ENCODE measurements around the gene TMC6. TPM values are rescaled to one million over a fixed set of nuclear protein-coding genes. Genes with fewer than 3 reads are reported as not detected.

TMC6 gene
- total and polyA plus RNA-seq, 2 of the 13 experiments (the other 11 are each of a cell fraction or from before 2014, with no cell fraction given): 48.4 to 99.1 TPM

- 0 out of 2 replicates have a peak, but pooled peaks have one; percentile 10 for TF ChIP-seq KDM5B (CRISPR knock-in tag; IDR thresholded peaks at IDR 0.05; ENCODE audit: borderline replicate concordance)
- no peak; the same call in 1 of the 2 replicates for TF ChIP-seq ATF7-NPFF (CRISPR knock-in tag; IDR thresholded peaks at IDR 0.05; ENCODE audit: low read depth)
- peak; percentile 69 for TF ChIP-seq AGO1 (IDR thresholded peaks at IDR 0.05; ENCODE audit: low read depth, low read length, poor library complexity, severe bottlenecking)
- no peak for TF ChIP-seq ZGPAT (CRISPR knock-in tag; IDR thresholded peaks at IDR 0.05)
- no peak for TF ChIP-seq SNAI1 (CRISPR knock-in tag; IDR thresholded peaks at IDR 0.05; ENCODE audit: borderline replicate concordance)
- TF ChIP-seq ZNF383 (CRISPR knock-in tag; IDR thresholded peaks at IDR 0.05; ENCODE audit: borderline replicate concordance): no peak
- no peak for TF ChIP-seq NFAT5 (CRISPR knock-in tag; IDR thresholded peaks at IDR 0.05)
- TF ChIP-seq ZFP91 (CRISPR knock-in tag; IDR thresholded peaks at IDR 0.05; ENCODE audit: borderline replicate concordance): peak; percentile 46; the same call in 1 of the 2 replicates
- TF ChIP-seq ZNF253 (CRISPR knock-in tag; IDR thresholded peaks at IDR 0.05; ENCODE audit: borderline replicate concordance): no peak
Observed at GRCh38 chr17:78111727-78112517, 16.6 kb downstream of the TMC6 start (continued).

Data from HepG2 (cell line).